ENCODE results near the gene C9orf85. TPM values are rescaled to one million over a fixed set of nuclear protein-coding genes. Genes with fewer than 3 reads are reported as not detected.
A peak's percentile ranks its signal among the peaks of the same experiment; 100 is the strongest.

Gene C9orf85, protein sequence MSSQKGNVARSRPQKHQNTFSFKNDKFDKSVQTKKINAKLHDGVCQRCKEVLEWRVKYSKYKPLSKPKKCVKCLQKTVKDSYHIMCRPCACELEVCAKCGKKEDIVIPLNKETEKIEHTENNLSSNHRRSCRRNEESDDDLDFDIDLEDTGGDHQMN
- total RNA-seq: 10 to 100 TPM; 12.2 to 12.5 TPM

DNA sequence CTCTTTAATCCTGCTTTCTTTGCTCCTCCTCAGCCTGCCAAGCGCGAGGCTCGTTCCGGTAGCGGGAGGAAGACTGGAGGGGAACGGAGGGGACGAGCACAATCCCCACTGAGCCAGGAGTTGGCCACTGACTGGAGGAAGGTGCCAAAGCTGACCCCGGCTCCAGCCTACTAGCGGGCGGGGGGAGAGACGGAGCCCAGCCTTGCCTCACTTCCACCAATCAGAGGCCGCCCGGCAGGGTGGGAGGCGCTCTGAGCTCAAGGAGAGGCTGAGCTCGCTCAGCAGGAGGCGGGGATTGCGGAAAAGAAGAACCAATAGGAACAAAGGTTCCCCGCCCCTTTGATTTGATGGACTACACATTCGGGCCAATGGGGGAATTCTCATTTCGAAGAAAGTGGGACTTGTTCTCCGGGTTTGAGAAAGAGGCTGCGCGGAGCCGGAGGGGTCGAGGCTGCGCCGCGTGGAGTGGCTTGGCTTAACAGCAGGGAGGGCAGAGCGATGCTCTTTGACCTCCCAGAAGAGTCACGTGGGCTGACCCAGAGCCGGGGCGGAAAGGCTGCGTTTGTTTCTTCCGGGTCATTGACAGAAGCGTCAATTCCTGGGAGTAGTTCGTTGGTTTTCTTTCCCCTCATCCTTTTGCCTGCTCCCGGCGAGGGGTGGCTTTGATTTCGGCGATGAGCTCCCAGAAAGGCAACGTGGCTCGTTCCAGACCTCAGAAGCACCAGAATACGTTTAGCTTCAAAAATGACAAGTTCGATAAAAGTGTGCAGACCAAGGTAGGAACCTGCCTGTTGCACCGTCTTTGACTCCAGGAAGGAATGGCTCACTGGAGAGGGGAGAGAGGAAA lies at the start of gene C9orf85, which contains the start of gene ABHD17B:
Gene C9orf85 (plus strand): TSS at position 579 of the 847 bp plus-strand sequence. CDS start 96 bp downstream, at position 675.
Gene ABHD17B (minus strand): TSS at position 133 of the 847 bp plus-strand sequence. CDS start 36,113 bp downstream, outside the sequence.
- intact Hi-C loops (cut with DNase I): no loop called here
- Histone ChIP-seq H3K27me3 (no peaks in the 10 kb centered on the region), H3K9me3 (no peaks in the 10 kb centered on the region), H3K36me3 (no peaks in the 10 kb centered on the region), H3K4me1 (no peaks in the 10 kb centered on the region), H3K27ac (peak within 1 kb of the TSS; percentile 93), H3K9ac (ENCODE audit: low read depth in 2 of 2, low read length in 2 of 2) (peak within 1 kb of the TSS; percentile 96 to 97), H3K4me3 (peak within 1 kb of the TSS; percentile 77)
- TF ChIP-seq, protein P1, sequence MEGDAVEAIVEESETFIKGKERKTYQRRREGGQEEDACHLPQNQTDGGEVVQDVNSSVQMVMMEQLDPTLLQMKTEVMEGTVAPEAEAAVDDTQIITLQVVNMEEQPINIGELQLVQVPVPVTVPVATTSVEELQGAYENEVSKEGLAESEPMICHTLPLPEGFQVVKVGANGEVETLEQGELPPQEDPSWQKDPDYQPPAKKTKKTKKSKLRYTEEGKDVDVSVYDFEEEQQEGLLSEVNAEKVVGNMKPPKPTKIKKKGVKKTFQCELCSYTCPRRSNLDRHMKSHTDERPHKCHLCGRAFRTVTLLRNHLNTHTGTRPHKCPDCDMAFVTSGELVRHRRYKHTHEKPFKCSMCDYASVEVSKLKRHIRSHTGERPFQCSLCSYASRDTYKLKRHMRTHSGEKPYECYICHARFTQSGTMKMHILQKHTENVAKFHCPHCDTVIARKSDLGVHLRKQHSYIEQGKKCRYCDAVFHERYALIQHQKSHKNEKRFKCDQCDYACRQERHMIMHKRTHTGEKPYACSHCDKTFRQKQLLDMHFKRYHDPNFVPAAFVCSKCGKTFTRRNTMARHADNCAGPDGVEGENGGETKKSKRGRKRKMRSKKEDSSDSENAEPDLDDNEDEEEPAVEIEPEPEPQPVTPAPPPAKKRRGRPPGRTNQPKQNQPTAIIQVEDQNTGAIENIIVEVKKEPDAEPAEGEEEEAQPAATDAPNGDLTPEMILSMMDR (IDR thresholded peaks at IDR 0.05): no peak
- DNase-seq: peak; percentile 100

DNA sequence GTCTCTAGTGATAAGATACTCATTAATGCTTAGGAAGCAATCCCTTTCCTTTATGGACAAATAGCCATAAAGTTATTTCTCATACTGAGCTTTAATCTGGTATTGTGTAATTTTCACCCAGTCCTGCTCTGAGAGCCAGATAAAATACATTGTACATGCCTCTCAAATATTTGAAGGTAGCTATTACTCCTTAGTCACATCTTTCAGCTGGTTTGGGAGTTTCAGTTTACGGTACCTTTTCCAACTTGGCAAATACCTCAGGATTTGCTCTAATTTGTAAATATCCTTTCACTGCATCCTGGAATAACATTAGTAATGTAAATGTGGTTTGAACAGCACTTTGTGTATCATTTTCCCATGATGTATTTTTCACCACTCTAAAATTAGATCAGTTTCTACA lies 47.8 kb upstream of the C9orf85 start:
- H3K4me3 ChIP-seq: no peak overlapping the region
- intact Hi-C loops (cut with DNase I): no loop called here
- DNase-seq: no peak
- H3K27ac ChIP-seq: no peak overlapping the region
- H3K36me3 ChIP-seq: no peaks in the 10 kb centered on the region
- H3K9ac ChIP-seq (ENCODE audit: low read depth in 2 of 2, low read length in 2 of 2): no peak overlapping the region
- no peaks in the 10 kb centered on the region for H3K27me3 ChIP-seq
- H3K4me1 ChIP-seq: no peaks in the 10 kb centered on the region
- TF ChIP-seq, protein P1 (IDR thresholded peaks at IDR 0.05): no peak
- H3K9me3 ChIP-seq: no peaks in the 10 kb centered on the region

DNA sequence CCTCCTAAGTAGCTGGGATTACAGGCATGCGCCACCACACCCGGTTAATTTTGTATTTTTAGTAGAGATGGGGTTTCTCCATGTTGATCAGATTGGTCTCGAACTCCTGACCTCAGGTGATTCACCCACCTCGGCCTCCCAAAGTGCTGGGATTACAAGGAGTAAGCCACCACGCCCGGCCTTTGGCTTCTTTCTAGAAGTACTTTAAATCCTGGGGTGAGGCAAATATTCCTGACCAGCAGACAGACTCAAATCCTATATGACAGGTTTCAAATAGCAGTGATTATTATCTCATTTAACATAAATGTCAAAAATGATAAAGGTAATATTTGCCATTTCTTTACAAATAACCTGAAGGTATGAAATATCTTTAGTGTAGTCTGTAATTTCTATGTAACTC lies 36.1 kb upstream of the C9orf85 start:
- no peak for DNase-seq
- H3K9ac ChIP-seq (ENCODE audit: low read depth in 2 of 2, low read length in 2 of 2): no peak overlapping the region
- H3K36me3 ChIP-seq: no peaks in the 10 kb centered on the region
- H3K4me1 ChIP-seq: no peaks in the 10 kb centered on the region
- TF ChIP-seq, protein P1 (IDR thresholded peaks at IDR 0.05): no peak
- H3K4me3 ChIP-seq: no peak overlapping the region
- H3K9me3 ChIP-seq: no peaks in the 10 kb centered on the region
- no peaks in the 10 kb centered on the region for H3K27me3 ChIP-seq
- intact Hi-C loops (cut with DNase I): no loop called here
- no peak overlapping the region for H3K27ac ChIP-seq

DNA sequence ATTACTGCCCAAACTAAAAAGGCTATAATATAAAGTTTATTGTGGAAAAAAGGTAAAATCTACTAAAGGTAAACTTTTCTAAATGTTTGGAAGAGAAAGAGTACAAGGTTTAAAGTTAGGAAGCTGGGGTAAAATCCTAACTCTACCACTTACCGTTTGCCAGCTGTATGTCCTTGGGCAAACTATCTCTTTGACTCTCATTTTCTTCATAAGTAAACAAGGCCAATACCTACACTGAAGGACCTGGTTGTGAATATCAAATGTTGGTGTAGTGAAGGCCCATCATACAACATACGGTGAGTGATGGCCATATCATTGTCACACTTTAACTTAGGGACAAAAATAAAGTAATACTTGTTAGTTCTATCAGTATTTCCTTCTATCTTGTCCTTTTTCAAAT lies 35.3 kb upstream of the C9orf85 start:
- Histone ChIP-seq H3K36me3 (no peaks in the 10 kb centered on the region), H3K4me3 (no peak overlapping the region), H3K9me3 (no peaks in the 10 kb centered on the region), H3K9ac (ENCODE audit: low read depth in 2 of 2, low read length in 2 of 2) (no peak overlapping the region), H3K27ac (no peak overlapping the region), H3K4me1 (no peaks in the 10 kb centered on the region), H3K27me3 (no peaks in the 10 kb centered on the region)
- DNase-seq: no peak
- TF ChIP-seq, protein P1 (IDR thresholded peaks at IDR 0.05): no peak
- intact Hi-C loops (cut with DNase I): no loop called here

DNA sequence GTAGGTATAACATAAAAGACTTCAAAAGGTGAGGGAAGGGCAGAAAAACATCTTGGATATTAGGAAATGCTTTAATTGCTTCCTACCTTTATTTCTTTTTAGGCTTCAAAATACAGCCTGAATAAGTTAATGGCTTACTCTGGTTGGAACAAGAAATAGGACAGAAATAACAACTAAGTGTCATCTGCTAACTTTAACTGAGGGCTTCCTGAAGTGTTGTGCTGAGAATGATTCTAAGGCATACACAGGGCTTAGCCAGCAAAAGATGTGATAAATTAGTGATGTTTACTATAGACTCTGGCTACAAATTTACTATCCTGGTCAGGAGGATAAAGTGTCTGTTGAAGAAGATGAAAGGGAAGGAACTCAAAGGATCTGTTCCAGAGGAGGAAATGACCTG lies 34.6 kb upstream of the C9orf85 start:
- no peak overlapping the region for H3K9ac ChIP-seq (ENCODE audit: low read depth in 2 of 2, low read length in 2 of 2)
- TF ChIP-seq, protein P1 (IDR thresholded peaks at IDR 0.05): no peak
- no peak overlapping the region for H3K4me3 ChIP-seq
- H3K27me3 ChIP-seq: no peaks in the 10 kb centered on the region
- H3K4me1 ChIP-seq: no peaks in the 10 kb centered on the region
- intact Hi-C loops (cut with DNase I): no loop called here
- no peaks in the 10 kb centered on the region for H3K9me3 ChIP-seq
- no peak overlapping the region for H3K27ac ChIP-seq
- DNase-seq: no peak
- no peaks in the 10 kb centered on the region for H3K36me3 ChIP-seq
